ENCODE results near the gene C14orf119. TPM values are rescaled to one million over a fixed set of nuclear protein-coding genes. Genes with fewer than 3 reads are reported as not detected.

Gene C14orf119
- total RNA-seq, 1 donor from 2014 or later: 37.5 TPM

DNA sequence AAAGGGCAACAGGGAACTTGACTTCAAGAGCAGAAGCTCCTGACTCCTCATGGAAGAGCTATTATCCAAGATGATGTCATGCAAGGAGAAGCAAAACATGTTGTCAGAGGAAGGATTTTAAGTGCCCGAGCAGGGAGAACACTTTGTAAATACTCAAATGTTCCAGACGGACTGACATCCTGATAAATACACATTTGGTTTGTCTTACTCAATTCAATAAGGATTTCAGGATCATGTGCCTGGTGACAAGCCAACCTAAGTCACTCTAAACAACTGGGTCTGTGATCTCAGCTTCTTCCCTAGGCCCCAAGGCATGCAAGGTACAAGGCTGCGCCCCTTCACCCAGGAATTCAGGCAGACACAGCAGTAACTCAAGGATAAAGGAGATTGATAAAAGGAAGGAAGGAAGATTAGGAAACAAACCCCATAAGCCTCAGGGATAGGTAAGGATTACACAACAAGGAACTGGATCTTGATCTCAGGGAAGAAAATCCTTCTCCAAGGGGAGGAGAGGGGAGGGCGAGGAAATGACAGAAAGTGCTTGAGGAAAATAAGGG lies 50.6 kb downstream of the C14orf119 start:
- no peak overlapping the region for H3K4me3 ChIP-seq
- H3K4me3 Mint-ChIP-seq: no peak overlapping the region
- H3K4me2 ChIP-seq: peak overlapping the region; percentile 17
- peak overlapping the region; percentile 55 for H3K27ac Mint-ChIP-seq
- no peaks in the 10 kb centered on the region for H3K9me3 ChIP-seq (ENCODE audit: low read depth)
- H3K36me3 Mint-ChIP-seq: peaks cover 37% of the 10 kb centered on the region
- H3K27ac ChIP-seq: no peak overlapping the region
- peaks cover 15% of the 10 kb centered on the region for H3K4me1 Mint-ChIP-seq
- no peaks in the 10 kb centered on the region for H3K27me3 Mint-ChIP-seq (ENCODE audit: insufficient read depth, low read depth)
- peaks cover 4% of the 10 kb centered on the region for H3F3A ChIP-seq (ENCODE audit: low read depth)
- no peak overlapping the region for H2AFZ ChIP-seq (replicated peaks)
- no peak for DNase-seq (ENCODE audit: low spot score)
- no peaks in the 10 kb centered on the region for H3K36me3 ChIP-seq
- no peaks in the 10 kb centered on the region for H3K27me3 ChIP-seq
- H3K79me2 ChIP-seq (ENCODE audit: low read depth): no peaks in the 10 kb centered on the region
- H4K20me1 ChIP-seq (ENCODE audit: low read depth): peaks cover 7% of the 10 kb centered on the region
- peaks cover 10% of the 10 kb centered on the region for H3K4me1 ChIP-seq
- H3K9me3 Mint-ChIP-seq: peaks cover 4% of the 10 kb centered on the region
- H3K9ac ChIP-seq: no peak overlapping the region
- no peak for TF ChIP-seq EZH2 (IDR thresholded peaks at IDR 0.05)

DNA sequence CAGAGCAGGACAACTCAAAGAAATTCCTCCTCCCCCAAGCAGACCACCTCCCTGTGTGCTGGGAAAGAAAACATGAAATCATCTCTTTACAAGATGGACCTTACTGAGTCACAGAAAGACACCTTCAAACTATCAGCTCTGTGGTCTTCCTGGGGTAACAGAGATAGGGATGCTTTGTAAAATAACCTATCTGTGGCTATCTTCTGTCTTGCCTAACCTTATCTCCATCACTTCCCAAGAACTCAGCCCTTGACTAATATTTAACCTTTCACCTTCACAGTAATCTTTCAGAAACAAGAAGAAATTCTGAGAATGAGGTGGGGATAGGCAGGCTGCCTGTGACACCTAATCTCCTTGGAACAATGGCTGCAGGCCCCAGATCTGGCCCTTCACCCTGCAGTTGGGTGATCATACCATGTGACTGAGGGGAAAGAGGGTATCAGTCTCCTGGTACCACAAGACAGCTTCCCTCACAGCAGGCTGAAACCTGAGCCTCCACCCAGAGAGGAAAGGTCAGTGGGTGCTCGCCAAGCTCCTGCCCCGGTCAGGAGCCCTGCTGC lies 51.1 kb downstream of the C14orf119 start:
- Mint-ChIP-seq H3K27ac (no peak overlapping the region), H3K36me3 (peaks cover 37% of the 10 kb centered on the region)

DNA sequence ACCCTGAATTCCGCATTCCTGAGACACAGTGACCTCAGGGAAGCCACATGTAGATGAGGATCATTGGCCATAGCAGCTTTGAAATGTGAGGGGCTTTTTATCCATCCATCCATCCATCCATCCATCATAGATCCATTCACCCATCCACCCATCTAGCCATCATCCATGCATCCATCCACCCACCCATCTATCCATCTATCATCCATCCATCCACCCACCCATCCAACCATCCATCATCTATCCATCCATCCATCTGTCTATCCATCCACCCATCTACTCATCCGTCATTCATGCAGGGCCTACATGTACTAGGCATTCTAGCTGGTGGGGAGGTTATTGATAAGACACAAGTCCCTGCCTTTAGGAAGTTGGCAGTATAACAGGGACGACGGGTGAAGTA lies 51.7 kb downstream of the C14orf119 start:
- Histone ChIP-seq H3K9ac (no peak overlapping the region), H3K9me3 (ENCODE audit: low read depth) (no peaks in the 10 kb centered on the region), H3K79me2 (ENCODE audit: low read depth) (no peaks in the 10 kb centered on the region), H3K4me2 (no peak overlapping the region), H3K36me3 (no peaks in the 10 kb centered on the region), H2AFZ (replicated peaks) (no peak overlapping the region), H3F3A (ENCODE audit: low read depth) (peaks cover 4% of the 10 kb centered on the region), H4K20me1 (ENCODE audit: low read depth) (peaks cover 6% of the 10 kb centered on the region), H3K27me3 (no peaks in the 10 kb centered on the region), H3K27ac (no peak overlapping the region), H3K4me1 (peaks cover 10% of the 10 kb centered on the region), H3K4me3 (no peak overlapping the region)
- Mint-ChIP-seq H3K4me1 (peaks cover 11% of the 10 kb centered on the region), H3K9me3 (peaks cover 4% of the 10 kb centered on the region), H3K36me3 (peaks cover 34% of the 10 kb centered on the region), H3K27me3 (ENCODE audit: insufficient read depth, low read depth) (no peaks in the 10 kb centered on the region), H3K27ac (no peak overlapping the region), H3K4me3 (no peak overlapping the region)
- no peak for TF ChIP-seq EZH2phosphoT487 (IDR thresholded peaks at IDR 0.05)
- TF ChIP-seq EZH2 (IDR thresholded peaks at IDR 0.05): no peak
- TF ChIP-seq, protein P1, sequence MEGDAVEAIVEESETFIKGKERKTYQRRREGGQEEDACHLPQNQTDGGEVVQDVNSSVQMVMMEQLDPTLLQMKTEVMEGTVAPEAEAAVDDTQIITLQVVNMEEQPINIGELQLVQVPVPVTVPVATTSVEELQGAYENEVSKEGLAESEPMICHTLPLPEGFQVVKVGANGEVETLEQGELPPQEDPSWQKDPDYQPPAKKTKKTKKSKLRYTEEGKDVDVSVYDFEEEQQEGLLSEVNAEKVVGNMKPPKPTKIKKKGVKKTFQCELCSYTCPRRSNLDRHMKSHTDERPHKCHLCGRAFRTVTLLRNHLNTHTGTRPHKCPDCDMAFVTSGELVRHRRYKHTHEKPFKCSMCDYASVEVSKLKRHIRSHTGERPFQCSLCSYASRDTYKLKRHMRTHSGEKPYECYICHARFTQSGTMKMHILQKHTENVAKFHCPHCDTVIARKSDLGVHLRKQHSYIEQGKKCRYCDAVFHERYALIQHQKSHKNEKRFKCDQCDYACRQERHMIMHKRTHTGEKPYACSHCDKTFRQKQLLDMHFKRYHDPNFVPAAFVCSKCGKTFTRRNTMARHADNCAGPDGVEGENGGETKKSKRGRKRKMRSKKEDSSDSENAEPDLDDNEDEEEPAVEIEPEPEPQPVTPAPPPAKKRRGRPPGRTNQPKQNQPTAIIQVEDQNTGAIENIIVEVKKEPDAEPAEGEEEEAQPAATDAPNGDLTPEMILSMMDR (IDR thresholded peaks at IDR 0.05): no peak
- DNase-seq (ENCODE audit: low spot score): no peak

More for the DNA sequence above, 51.1 kb downstream of the C14orf119 start:
- H3K4me3 Mint-ChIP-seq: no peak overlapping the region
- peaks cover 6% of the 10 kb centered on the region for H4K20me1 ChIP-seq (ENCODE audit: low read depth)
- no peak overlapping the region for H2AFZ ChIP-seq (replicated peaks)
- H3K9me3 ChIP-seq (ENCODE audit: low read depth): no peaks in the 10 kb centered on the region
- DNase-seq (ENCODE audit: low spot score): no peak
- H3K36me3 ChIP-seq: no peaks in the 10 kb centered on the region
- peaks cover 10% of the 10 kb centered on the region for H3K4me1 ChIP-seq
- no peak overlapping the region for H3K27ac ChIP-seq
- H3K4me2 ChIP-seq: peak overlapping the region; percentile 17
- H3K4me1 Mint-ChIP-seq: peaks cover 15% of the 10 kb centered on the region
- no peaks in the 10 kb centered on the region for H3K27me3 ChIP-seq
- H3K4me3 ChIP-seq: no peak overlapping the region
- no peak for TF ChIP-seq EZH2 (IDR thresholded peaks at IDR 0.05)
- TF ChIP-seq, protein P1 (IDR thresholded peaks at IDR 0.05): no peak
- no peak for TF ChIP-seq EZH2phosphoT487 (IDR thresholded peaks at IDR 0.05)
- no peaks in the 10 kb centered on the region for H3K79me2 ChIP-seq (ENCODE audit: low read depth)
- no peak overlapping the region for H3K9ac ChIP-seq
- no peaks in the 10 kb centered on the region for H3K27me3 Mint-ChIP-seq (ENCODE audit: insufficient read depth, low read depth)
- peaks cover 4% of the 10 kb centered on the region for H3K9me3 Mint-ChIP-seq
- H3F3A ChIP-seq (ENCODE audit: low read depth): peaks cover 4% of the 10 kb centered on the region

DNA sequence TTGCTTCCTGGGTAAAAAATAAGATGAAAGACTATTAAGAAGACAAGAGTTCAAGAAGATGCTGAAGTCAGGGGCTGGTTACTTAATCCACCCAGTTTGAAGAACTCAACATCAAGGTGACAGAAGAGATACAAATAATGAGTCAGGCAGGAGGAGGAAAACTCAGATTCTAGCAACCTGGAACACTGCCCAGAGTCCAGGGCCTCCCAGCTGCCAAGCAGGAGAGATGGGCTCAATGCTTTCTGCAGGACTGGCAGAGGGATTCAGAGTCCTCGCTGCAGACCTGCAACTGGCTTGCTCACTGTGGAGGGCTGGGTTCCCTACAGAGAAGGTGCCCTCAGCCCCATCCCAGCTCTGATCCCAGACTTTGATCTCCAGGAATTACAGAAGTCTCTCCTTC lies 52.4 kb downstream of the C14orf119 start:
- no peaks in the 10 kb centered on the region for H3K27me3 Mint-ChIP-seq (ENCODE audit: insufficient read depth, low read depth)

More for the DNA sequence above, 52.4 kb downstream of the C14orf119 start:
- DNase-seq (ENCODE audit: low spot score): no peak
- TF ChIP-seq EZH2 (IDR thresholded peaks at IDR 0.05) (no peak), EZH2phosphoT487 (IDR thresholded peaks at IDR 0.05) (no peak)
- TF ChIP-seq, protein P1 (IDR thresholded peaks at IDR 0.05): no peak
- peaks cover 34% of the 10 kb centered on the region for H3K36me3 Mint-ChIP-seq
- H3K4me2 ChIP-seq: no peak overlapping the region
- H3K27ac ChIP-seq: no peak overlapping the region
- no peaks in the 10 kb centered on the region for H3K27me3 ChIP-seq
- no peak overlapping the region for H3K4me3 Mint-ChIP-seq
- no peak overlapping the region for H3K9ac ChIP-seq
- H3K4me1 Mint-ChIP-seq: peaks cover 6% of the 10 kb centered on the region
- no peak overlapping the region for H3K4me3 ChIP-seq
- H4K20me1 ChIP-seq (ENCODE audit: low read depth): peaks cover 6% of the 10 kb centered on the region
- H3K9me3 Mint-ChIP-seq: peaks cover 4% of the 10 kb centered on the region
- no peaks in the 10 kb centered on the region for H3K79me2 ChIP-seq (ENCODE audit: low read depth)
- H2AFZ ChIP-seq (replicated peaks): no peak overlapping the region
- H3K36me3 ChIP-seq: no peaks in the 10 kb centered on the region
- peaks cover 10% of the 10 kb centered on the region for H3K4me1 ChIP-seq
- H3K27ac Mint-ChIP-seq: no peak overlapping the region
- H3K9me3 ChIP-seq (ENCODE audit: low read depth): no peaks in the 10 kb centered on the region
- H3F3A ChIP-seq (ENCODE audit: low read depth): peaks cover 4% of the 10 kb centered on the region

All from neural progenitor cell (in vitro differentiated cells).